NB4 (cell line): Measurements from ENCODE around the gene LCP1.

Experiments used
- CTCF ChIP-seq: IDR thresholded peaks from one replicate; pipeline ENCODE4 v1.5.1; 2012; ENCODE audit warnings: low read depth, low read length
- POLR2A ChIP-seq: IDR thresholded peaks from 2 replicates; pipeline ENCODE4 v1.6.1; 2011; ENCODE audit warnings: mild to moderate bottlenecking; ENCODE audit not compliant: insufficient read length; ENCODE audit errors: extremely low read depth
- TF ChIP-seq, protein P1 (sequence below): IDR thresholded peaks from 2 replicates; pipeline ENCODE4 v1.6.1; 2011; ENCODE audit warnings: low read depth, low read length

GRCh38 chr13:46085737-46086136, 96.2 kb downstream of the LCP1 start:
- no peak for TF ChIP-seq CTCF
- no peak for TF ChIP-seq POLR2A
- TF ChIP-seq, protein P1, sequence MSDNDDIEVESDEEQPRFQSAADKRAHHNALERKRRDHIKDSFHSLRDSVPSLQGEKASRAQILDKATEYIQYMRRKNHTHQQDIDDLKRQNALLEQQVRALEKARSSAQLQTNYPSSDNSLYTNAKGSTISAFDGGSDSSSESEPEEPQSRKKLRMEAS: no peak
